Activated CD8-positive, alpha-beta memory T cell treated with anti-CD3 and anti-CD28 coated beads, Interleukin-2, amount 50 U/mL, for 4 hours (primary cell): ENCODE measurements around the gene RASGRF1.
A peak's percentile ranks its signal among the peaks of the same experiment; 100 is the strongest.

Source experiments
- DNase-seq: peaks from one replicate; pipeline ENCODE4 v3.0.0-alpha.2; 2020

The RASGRF1 gene

GRCh38 chr15:78950902-78951840 is 139.4 kb downstream of the RASGRF1 start:
- no peak for DNase-seq

GRCh38 chr15:78950343-78950742 is 140.2 kb downstream of the RASGRF1 start:
- DNase-seq: no peak

- no peak for DNase-seq
Observed at GRCh38 chr15:78949461-78949860, 141.1 kb downstream of the RASGRF1 start.

GRCh38 chr15:78947506-78947905 is 143.1 kb downstream of the RASGRF1 start:
- DNase-seq: no peak

- DNase-seq: no peak
Observed at GRCh38 chr15:78946493-78946892, 144.1 kb downstream of the RASGRF1 start.

- DNase-seq: peak; percentile 73
Observed at GRCh38 chr15:78944669-78945407, 145.7 kb downstream of the RASGRF1 start, which contains the start of gene CTSH. TSS of gene CTSH (minus strand) at chr15:78945046. CDS start at chr15:78944981, 65 bp downstream.

- DNase-seq: no peak
Observed at GRCh38 chr15:78944202-78944625, 146.4 kb downstream of the RASGRF1 start.

GRCh38 chr15:78943692-78944091 is 146.9 kb downstream of the RASGRF1 start:
- DNase-seq: no peak

GRCh38 chr15:78942741-78943140 is 147.8 kb downstream of the RASGRF1 start:
- no peak for DNase-seq

GRCh38 chr15:78938658-78939488 is 151.7 kb downstream of the RASGRF1 start:
- DNase-seq: no peak

GRCh38 chr15:78937132-78937739 is 153.3 kb downstream of the RASGRF1 start:
- no peak for DNase-seq

GRCh38 chr15:78934655-78935023 is 155.9 kb downstream of the RASGRF1 start:
- DNase-seq: no peak

- no peak for DNase-seq
Observed at GRCh38 chr15:78933823-78934654, 156.5 kb downstream of the RASGRF1 start.

GRCh38 chr15:78933187-78933822 is 157.3 kb downstream of the RASGRF1 start:
- DNase-seq: no peak

- DNase-seq: no peak
Observed at GRCh38 chr15:78932258-78932808, 158.2 kb downstream of the RASGRF1 start.

GRCh38 chr15:78931439-78932257 is 158.9 kb downstream of the RASGRF1 start:
- DNase-seq: no peak

- no peak for DNase-seq
Observed at GRCh38 chr15:78930577-78931388, 159.8 kb downstream of the RASGRF1 start.

- DNase-seq: no peak
Observed at GRCh38 chr15:78929536-78930264, 160.9 kb downstream of the RASGRF1 start.
